SU-DHL-6 (cell line): ENCODE data around the gene WDPCP.

Experiments used
- EZH2phosphoT487 ChIP-seq: fragments of 200-600 bp; sonication (generic), shearing (Covaris generic); conservative IDR thresholded peaks from 2 replicates; pipeline ENCODE4 v1.6.1; 2018; ENCODE audit warnings: mild to moderate bottlenecking, antibody characterized with exemption, low read length, moderate library complexity, mixed read lengths
- TF ChIP-seq, protein P1 (sequence below): fragments of 200-600 bp; sonication (generic); IDR thresholded peaks from one replicate; pipeline ENCODE4 v1.5.1; 2017; ENCODE audit warnings: antibody characterized with exemption, mild to moderate bottlenecking, low read length, moderate library complexity; ENCODE audit not compliant: insufficient read depth, poor library complexity, severe bottlenecking

DNA sequence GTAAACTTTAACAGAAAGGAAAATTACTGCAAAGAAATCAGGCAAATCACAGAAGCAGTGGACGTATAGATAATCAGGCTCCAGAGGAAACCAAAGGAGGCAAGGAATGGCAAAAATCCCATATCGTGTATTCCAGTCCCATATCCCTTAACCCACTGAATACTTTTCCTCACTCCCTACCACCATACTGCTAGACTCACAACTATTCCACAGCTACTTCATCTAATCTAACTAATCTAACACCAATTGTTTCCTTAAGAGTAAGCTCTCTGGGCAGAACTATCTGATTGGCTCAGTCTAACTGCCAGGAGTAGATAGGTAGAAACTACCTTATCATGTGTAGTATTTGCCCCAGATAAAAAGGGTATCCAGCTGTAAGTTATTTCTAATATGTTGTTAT, 16.3 kb downstream of the WDPCP start:
- TF ChIP-seq, protein P1, sequence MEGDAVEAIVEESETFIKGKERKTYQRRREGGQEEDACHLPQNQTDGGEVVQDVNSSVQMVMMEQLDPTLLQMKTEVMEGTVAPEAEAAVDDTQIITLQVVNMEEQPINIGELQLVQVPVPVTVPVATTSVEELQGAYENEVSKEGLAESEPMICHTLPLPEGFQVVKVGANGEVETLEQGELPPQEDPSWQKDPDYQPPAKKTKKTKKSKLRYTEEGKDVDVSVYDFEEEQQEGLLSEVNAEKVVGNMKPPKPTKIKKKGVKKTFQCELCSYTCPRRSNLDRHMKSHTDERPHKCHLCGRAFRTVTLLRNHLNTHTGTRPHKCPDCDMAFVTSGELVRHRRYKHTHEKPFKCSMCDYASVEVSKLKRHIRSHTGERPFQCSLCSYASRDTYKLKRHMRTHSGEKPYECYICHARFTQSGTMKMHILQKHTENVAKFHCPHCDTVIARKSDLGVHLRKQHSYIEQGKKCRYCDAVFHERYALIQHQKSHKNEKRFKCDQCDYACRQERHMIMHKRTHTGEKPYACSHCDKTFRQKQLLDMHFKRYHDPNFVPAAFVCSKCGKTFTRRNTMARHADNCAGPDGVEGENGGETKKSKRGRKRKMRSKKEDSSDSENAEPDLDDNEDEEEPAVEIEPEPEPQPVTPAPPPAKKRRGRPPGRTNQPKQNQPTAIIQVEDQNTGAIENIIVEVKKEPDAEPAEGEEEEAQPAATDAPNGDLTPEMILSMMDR = no peak
- TF ChIP-seq EZH2phosphoT487 = no peak
